GM12878 (cell line): ENCODE measurements around the gene ITFG1.

Source experiments
- BCL11A ChIP-seq: IDR thresholded peaks from 2 replicates; pipeline ENCODE4 v1.6.1; 2011; ENCODE audit warnings: low read depth, low read length
- BCL3 ChIP-seq: IDR thresholded peaks from 2 replicates; pipeline ENCODE4 v1.6.1; 2011; ENCODE audit warnings: borderline replicate concordance, low read depth, mild to moderate bottlenecking, moderate library complexity, low read length; ENCODE audit not compliant: insufficient read depth, poor library complexity, severe bottlenecking
- CEBPB ChIP-seq, 2 experiments: fragments of 150-350 bp in 1 of 2; IDR thresholded peaks; 2 replicates each; pipeline ENCODE4 v1.6.1; 2012 to 2014; ENCODE audit warnings: low read depth in 2 of 2, low read length in 2 of 2, borderline replicate concordance in 1 of 2, inconsistent platforms in 1 of 2
- CHD2 ChIP-seq: IDR thresholded peaks from 2 replicates; pipeline ENCODE4 v1.6.1; 2011; ENCODE audit warnings: low read depth, low read length, improper control_type of control experiment, borderline replicate concordance
- CTCF ChIP-seq, 3 experiments: IDR thresholded peaks in 2 of 3; conservative IDR thresholded peaks in 1 of 3; 2 replicates each; pipeline ENCODE4 v1.5.1; 2011; ENCODE audit warnings: low read depth in 3 of 3, low read length in 3 of 3, mild to moderate bottlenecking in 3 of 3, control low read depth in 2 of 3, moderate library complexity in 2 of 3, inconsistent platforms in 1 of 3, mixed read lengths in 1 of 3; ENCODE audit not compliant: control insufficient read depth in 2 of 3, insufficient read depth in 1 of 3; ENCODE audit errors: extremely low read depth in 1 of 3
- HDGF ChIP-seq: fragments of 450-650 bp; IDR thresholded peaks from 2 replicates; pipeline ENCODE4 v1.6.1; 2016; ENCODE audit warnings: antibody characterized with exemption
- NFYB ChIP-seq: IDR thresholded peaks from 2 replicates; pipeline ENCODE4 v1.6.1; 2011; ENCODE audit warnings: low read depth, mild to moderate bottlenecking, low read length, improper control_type of control experiment, moderate library complexity; ENCODE audit not compliant: insufficient read depth
- NR2C2 ChIP-seq: IDR thresholded peaks from 2 replicates; pipeline ENCODE4 v1.6.1; 2011; ENCODE audit warnings: borderline replicate concordance, low read depth; ENCODE audit not compliant: control insufficient read depth, insufficient read length
- RAD21 ChIP-seq: IDR thresholded peaks from 2 replicates; pipeline ENCODE4 v1.6.1; 2011; ENCODE audit warnings: mild to moderate bottlenecking, low read depth, low read length, moderate library complexity; ENCODE audit not compliant: insufficient read depth
- RAD51 ChIP-seq: fragments of 450-650 bp; IDR thresholded peaks from 2 replicates; pipeline ENCODE4 v1.6.1; 2016; ENCODE audit warnings: moderate library complexity, mild to moderate bottlenecking, inconsistent platforms
- SIN3A ChIP-seq: IDR thresholded peaks from 2 replicates; pipeline ENCODE4 v1.6.1; 2012; ENCODE audit warnings: low read depth, low read length, improper control_type of control experiment
- SMC3 ChIP-seq: IDR thresholded peaks from 2 replicates; pipeline ENCODE4 v1.6.1; 2011; ENCODE audit warnings: low read length, improper control_type of control experiment, borderline replicate concordance

- TF ChIP-seq NR2C2: no peak
- TF ChIP-seq RAD21: no peak
- no peak for TF ChIP-seq RAD51
- no peak for TF ChIP-seq SIN3A
- TF ChIP-seq CTCF (IDR thresholded peaks at IDR 0.05 in 2 of 3, conservative IDR thresholded peaks at IDR 0.05 in 1 of 3; ENCODE audit: control insufficient read depth in 2 of 3, extremely low read depth in 1 of 3, insufficient read depth in 1 of 3, low read depth in 3 of 3, low read length in 3 of 3): no peak
- no peak for TF ChIP-seq NFYB
- TF ChIP-seq CEBPB (IDR thresholded peaks at IDR 0.05; ENCODE audit: borderline replicate concordance in 1 of 2, low read depth in 2 of 2, low read length in 2 of 2): no peak
- TF ChIP-seq SMC3: no peak
- TF ChIP-seq CHD2: no peak
- TF ChIP-seq BCL3: no peak
- no peak for TF ChIP-seq HDGF
- no peak for TF ChIP-seq BCL11A
Observed at GRCh38 chr16:47408491-47408890, 52.4 kb downstream of the ITFG1 start.
